Omental fat pad (tissue), 4 donors: Measurements from ENCODE around the gene DAZAP1. TPM values are rescaled to one million over a fixed set of nuclear protein-coding genes. Genes with fewer than 3 reads are reported as not detected.

Experiments used
- ATAC-seq: fragments of 150-250 bp; one replicate; pipeline ENCODE4 v1.9.1; 2016; ENCODE audit warnings: mild to moderate bottlenecking, moderate library complexity; ENCODE audit not compliant: low FRiP score
- DNase-seq: peaks from one replicate; pipeline ENCODE4 v3.0.0-alpha.2; 2019; ENCODE audit warnings: low spot score
- total RNA-seq, 4 donors: library from RNA; depleted of rRNA; stranded (reverse); fragments of >200 nt; gene quantifications; one replicate each; pipeline ENCODE4 v1.1.0, GENCODE V29; 2016
- TF ChIP-seq, protein P1 (sequence below), 3 donors: fragments of 450-650 bp; IDR thresholded peaks; one replicate each; pipeline ENCODE4 v1.5.1; 2016 to 2017; ENCODE audit warnings: antibody characterized with exemption in 3 of 3, mild to moderate bottlenecking in 3 of 3, moderate library complexity in 2 of 3

Gene DAZAP1
- total RNA-seq, 4 donors from 2014 or later, result 47.3 to 55.7 (median 51.1) TPM

DNA sequence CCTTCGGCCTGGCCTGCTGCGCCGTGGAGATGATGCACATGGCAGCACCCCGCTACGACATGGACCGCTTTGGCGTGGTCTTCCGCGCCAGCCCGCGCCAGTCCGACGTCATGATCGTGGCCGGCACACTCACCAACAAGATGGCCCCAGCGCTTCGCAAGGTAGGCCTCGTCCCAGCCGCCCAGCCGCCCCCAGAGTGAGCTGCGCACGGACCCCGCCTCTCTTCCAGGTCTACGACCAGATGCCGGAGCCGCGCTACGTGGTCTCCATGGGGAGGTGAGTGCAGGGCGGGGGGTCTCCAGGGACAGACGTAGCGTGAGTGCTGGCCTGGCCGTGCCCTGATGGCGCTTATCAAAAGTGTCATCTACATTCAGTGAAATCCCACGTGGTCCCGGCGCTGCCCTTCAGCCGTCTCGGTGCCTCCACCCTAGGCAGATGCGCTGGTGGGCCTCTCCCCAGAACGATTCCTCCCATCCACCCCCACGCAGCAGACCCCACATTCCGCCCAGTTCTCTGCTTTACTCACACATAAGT lies 16.4 kb upstream of the DAZAP1 start:
- no peak for ATAC-seq
- DNase-seq, result no peak
- TF ChIP-seq, protein P1, sequence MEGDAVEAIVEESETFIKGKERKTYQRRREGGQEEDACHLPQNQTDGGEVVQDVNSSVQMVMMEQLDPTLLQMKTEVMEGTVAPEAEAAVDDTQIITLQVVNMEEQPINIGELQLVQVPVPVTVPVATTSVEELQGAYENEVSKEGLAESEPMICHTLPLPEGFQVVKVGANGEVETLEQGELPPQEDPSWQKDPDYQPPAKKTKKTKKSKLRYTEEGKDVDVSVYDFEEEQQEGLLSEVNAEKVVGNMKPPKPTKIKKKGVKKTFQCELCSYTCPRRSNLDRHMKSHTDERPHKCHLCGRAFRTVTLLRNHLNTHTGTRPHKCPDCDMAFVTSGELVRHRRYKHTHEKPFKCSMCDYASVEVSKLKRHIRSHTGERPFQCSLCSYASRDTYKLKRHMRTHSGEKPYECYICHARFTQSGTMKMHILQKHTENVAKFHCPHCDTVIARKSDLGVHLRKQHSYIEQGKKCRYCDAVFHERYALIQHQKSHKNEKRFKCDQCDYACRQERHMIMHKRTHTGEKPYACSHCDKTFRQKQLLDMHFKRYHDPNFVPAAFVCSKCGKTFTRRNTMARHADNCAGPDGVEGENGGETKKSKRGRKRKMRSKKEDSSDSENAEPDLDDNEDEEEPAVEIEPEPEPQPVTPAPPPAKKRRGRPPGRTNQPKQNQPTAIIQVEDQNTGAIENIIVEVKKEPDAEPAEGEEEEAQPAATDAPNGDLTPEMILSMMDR (IDR thresholded peaks at IDR 0.05), result no peak

DNA sequence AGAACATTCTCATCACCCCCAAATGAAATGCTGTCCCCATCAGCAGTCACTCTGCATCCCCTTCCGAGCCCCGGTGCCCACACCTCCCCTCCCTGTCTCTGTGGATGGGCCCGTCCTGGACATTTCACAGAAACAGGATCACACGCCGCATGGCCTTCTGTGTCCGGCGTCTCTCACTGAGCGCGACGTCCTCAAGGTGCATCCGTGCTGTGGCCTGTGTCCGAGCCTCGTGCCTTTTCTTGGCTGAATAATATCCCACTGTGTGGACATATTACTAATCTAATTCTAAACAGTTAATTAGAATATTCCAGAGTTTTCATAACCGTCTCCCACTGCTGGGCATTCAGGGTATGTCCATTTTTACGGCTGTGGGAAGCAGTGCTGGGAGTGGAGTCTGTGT lies 15.0 kb upstream of the DAZAP1 start:
- ATAC-seq, result no peak
- DNase-seq, result no peak
- TF ChIP-seq, protein P1 (IDR thresholded peaks at IDR 0.05), result no peak

DNA sequence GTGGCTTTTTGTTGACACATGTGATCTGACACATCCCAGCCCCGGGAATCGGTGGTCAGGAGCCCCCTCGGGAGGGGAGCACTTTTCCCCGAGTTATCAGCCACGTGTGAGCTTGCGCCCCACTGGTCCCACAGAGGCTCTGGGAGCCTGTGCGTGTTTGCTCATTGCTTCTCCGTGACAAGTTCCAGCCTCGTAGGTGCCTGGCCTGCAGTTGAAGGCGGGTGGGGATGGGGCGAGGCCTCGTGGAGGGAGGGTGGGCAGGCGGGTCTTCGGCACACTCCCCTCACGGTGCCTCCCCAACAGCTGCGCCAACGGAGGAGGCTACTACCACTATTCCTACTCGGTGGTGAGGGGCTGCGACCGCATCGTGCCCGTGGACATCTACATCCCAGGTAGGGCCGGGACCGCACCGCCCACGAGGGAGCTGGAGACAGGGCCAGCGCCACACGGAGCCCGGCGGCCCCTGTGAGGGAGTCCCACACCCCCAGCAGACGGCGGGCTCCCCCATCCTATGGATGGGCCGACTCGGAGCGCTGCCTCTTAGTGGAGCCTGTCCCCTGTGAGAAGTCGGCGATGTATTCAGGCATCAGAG lies 14.4 kb upstream of the DAZAP1 start:
- DNase-seq (no peak), ATAC-seq (no peak)
- TF ChIP-seq, protein P1 (IDR thresholded peaks at IDR 0.05), result no peak

DNA sequence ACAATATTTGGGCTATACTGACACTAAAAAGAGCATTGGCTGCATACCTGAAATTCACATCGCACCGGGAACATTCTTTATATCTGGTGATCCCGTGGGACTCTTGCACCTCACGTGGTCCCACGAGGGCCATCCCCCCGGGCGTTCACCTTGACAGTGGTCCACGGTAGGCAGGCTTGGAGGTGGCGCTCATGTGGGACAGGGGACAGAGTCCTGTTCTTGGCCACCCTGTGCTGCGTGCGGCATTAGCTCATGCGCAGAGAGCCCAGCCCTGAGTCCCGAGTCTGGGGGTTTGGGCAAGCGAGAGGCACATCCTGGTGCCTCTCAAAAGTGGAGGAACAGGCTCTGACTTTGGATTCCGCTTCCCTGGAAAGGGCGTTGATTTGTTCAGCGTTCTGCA lies 13.5 kb upstream of the DAZAP1 start:
- TF ChIP-seq, protein P1 (IDR thresholded peaks at IDR 0.05), result no peak
- no peak for DNase-seq
- no peak for ATAC-seq

DNA sequence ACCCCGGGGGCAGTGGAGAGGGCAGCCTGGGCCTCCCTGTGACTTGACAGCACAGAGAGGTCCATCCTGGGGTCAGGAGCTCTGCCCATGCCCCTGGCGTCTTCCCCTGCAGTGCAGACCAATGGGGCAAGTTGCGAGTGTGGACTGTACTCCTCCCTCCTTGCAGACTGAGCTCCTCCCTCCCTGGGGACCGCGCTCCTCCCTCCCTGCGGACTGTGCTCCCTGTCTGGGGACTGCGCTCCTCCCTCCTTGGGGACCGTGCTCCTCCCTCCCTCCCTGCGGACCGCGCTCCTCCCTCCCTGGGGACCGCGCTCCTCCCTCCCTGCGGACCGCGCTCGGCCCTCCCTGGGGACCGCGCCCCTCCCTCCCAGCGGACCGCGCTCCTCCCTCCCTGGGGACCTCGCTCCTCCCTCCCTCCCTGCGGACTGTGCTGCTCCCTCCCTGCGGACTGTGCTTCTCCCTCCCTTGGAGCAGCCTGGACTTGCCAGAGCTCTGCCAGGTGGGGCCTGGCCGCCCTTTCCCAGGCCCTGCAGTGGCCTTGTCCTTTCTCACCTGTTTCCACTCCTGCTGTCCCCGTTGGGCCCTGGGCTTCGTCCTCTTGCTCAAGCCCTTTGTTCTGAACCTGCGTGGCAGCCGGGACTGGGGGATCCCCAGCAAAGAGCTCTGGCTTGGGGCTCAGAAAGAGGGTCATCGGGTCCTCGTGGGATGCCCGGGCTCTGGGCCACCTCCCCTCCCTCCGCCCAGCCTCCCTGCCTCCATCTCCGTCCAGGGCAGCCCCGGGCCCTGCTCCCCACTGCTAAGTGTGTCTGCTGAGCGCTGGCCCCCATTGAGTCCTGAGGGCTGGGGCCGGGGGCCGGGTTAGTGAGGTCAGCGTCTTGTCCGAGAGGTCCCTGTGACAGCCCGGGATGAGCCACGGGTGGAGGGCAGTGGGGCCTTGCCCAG lies 12.9 kb upstream of the DAZAP1 start:
- no peak for DNase-seq
- ATAC-seq, result no peak
- TF ChIP-seq, protein P1 (IDR thresholded peaks at IDR 0.05), result no peak

DNA sequence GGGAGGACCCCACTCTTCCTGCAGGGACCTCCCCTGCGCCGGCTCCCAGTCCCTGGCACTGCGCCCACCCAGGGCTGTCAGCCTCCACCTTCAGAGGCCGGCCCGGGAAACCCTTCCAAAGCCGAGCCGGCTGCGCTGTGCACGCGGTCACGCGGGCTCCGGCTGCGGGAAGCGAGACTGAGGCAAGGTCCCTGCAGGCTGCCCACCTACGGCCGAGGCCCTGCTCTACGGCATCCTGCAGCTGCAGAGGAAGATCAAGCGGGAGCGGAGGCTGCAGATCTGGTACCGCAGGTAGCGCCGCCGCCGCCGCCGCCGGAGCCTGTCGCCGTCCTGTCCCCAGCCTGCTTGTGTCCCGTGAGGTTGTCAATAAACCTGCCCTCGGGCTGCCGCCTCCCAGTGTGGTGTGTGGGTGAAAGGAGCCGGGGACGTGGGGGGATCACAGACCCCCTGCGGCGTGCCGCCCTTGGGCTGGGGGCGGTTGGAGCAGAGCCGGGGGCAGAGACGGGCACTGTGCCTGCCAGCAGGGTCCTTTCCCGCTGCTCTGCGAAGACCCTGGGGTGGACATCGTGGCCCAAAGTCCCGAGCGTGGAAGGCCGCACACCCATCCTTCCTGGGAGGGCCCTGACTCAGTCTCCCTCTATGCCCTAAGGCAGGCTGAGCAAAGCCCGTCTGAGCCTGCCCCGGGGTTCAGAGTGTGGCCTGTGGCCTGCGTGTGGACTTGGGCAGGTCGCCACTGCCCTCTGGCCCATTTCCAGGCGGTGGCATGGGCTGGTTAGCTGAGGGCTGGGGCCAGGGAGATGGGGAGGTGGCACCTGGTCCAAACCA lies 12.0 kb upstream of the DAZAP1 start:
- ATAC-seq (no peak), DNase-seq (no peak)

More for the DNA sequence above, 12.0 kb upstream of the DAZAP1 start:
- TF ChIP-seq, protein P1 (IDR thresholded peaks at IDR 0.05), result no peak
